DND-41 (cell line): Measurements from ENCODE around the gene MAPRE3.

ENCODE experiments used
- ATAC-seq: fragments of 200-7000 bp; cut with Tn5 transposase; 3 replicates; pipeline ENCODE4 v1.9.1; 2021; ENCODE audit warnings: low read depth; ENCODE audit not compliant: insufficient read depth
- DNase-seq: peaks from one replicate; pipeline ENCODE4 v3.0.0-alpha.2; 2020
- H2AFZ ChIP-seq: 2 replicates; pipeline ENCODE4 v1.6.0; 2012; ENCODE audit warnings: low read depth, low read length
- H3K27ac ChIP-seq: 2 replicates; pipeline ENCODE4 v1.5.1; 2012; ENCODE audit warnings: low read length, inconsistent platforms
- H3K27me3 ChIP-seq: fragments of 200-600 bp; sonication (generic); 2 replicates; pipeline ENCODE4 v1.6.0; 2012; ENCODE audit warnings: low read length, mild to moderate bottlenecking, inconsistent platforms; ENCODE audit not compliant: insufficient read depth, poor library complexity
- H3K36me3 ChIP-seq: 2 replicates; pipeline ENCODE4 v1.5.1; 2012; ENCODE audit warnings: low read length, inconsistent platforms; ENCODE audit not compliant: insufficient read depth
- H3K4me1 ChIP-seq: 2 replicates; pipeline ENCODE4 v1.5.1; 2012; ENCODE audit warnings: mild to moderate bottlenecking, low read length; ENCODE audit not compliant: insufficient read depth
- H3K4me2 ChIP-seq: 2 replicates; pipeline ENCODE4 v1.6.0; 2012; ENCODE audit warnings: mild to moderate bottlenecking, moderate library complexity, low read length, inconsistent platforms; ENCODE audit not compliant: insufficient read depth
- H3K4me3 ChIP-seq, 2 experiments: fragments of 200-600 bp in 1 of 2; shearing (Covaris generic) in 1 of 2; 2 replicates each; pipeline ENCODE4 v1.5.1; 2012 to 2016; ENCODE audit warnings: inconsistent platforms in 2 of 2, low read length in 2 of 2, mild to moderate bottlenecking in 2 of 2, low read depth in 1 of 2, moderate library complexity in 1 of 2
- H3K79me2 ChIP-seq: 2 replicates; pipeline ENCODE4 v1.6.0; 2012; ENCODE audit warnings: low read length, inconsistent platforms; ENCODE audit not compliant: insufficient read depth
- H3K9ac ChIP-seq: 2 replicates; pipeline ENCODE4 v1.6.0; 2012; ENCODE audit warnings: low read depth, mild to moderate bottlenecking, inconsistent platforms, low read length, moderate library complexity
- H3K9me3 ChIP-seq: 2 replicates; pipeline ENCODE4 v1.5.1; 2012; ENCODE audit warnings: low read length, moderate library complexity, mild to moderate bottlenecking, inconsistent platforms; ENCODE audit not compliant: insufficient read depth, severe bottlenecking
- H4K20me1 ChIP-seq: 2 replicates; pipeline ENCODE4 v1.6.0; 2012; ENCODE audit warnings: low read length; ENCODE audit not compliant: insufficient read depth
- EZH2 ChIP-seq: IDR thresholded peaks from 3 replicates; pipeline ENCODE4 v1.6.1; 2012; ENCODE audit warnings: borderline replicate concordance, low read depth, mild to moderate bottlenecking, moderate library complexity, low read length, inconsistent platforms; ENCODE audit not compliant: severe bottlenecking
- TF ChIP-seq, protein P1 (sequence below): IDR thresholded peaks from 2 replicates; pipeline ENCODE4 v1.5.1; 2012; ENCODE audit warnings: borderline replicate concordance, low read length, moderate library complexity, mild to moderate bottlenecking; ENCODE audit not compliant: poor library complexity, severe bottlenecking; ENCODE audit errors: extremely low read depth

The MAPRE3 gene

DNA sequence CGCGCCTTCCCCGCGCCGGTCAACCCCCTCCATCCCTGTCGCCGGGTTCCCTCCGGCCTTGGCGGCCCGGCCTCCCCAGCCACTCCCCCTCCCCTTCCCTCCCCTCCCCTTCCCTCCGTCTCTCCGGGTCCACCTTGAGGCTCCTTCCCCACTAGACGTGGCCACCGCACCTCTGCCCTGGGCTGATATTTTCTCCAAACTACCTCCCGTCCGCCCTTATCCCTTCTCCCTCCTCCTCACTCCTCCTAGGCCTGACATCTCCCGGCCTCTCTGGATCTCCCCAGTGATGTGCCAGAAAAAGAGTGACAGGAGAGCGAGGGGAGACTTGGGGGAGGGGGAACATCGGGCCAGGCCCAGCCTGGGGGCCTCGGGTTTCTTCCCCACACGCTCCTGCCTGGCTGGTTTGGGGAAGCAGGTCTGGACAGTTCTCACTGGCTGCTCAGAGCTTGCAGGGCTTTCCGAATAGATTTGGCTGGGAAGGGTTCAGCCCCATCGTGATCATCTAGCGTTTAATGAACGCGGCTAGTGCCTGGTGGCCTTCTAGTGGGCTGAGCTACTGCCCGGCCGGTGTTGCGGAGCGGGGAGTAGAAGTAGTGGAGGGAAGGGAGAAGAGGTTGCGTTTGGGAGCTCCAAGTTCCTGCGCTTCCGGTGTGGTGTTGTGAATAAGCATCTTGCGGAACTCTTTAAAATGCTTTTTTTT, 641 bp downstream of the MAPRE3 start:
- no peaks in the 10 kb centered on the region for H3K9me3 ChIP-seq
- peaks cover 47% of the 10 kb centered on the region for H3K27me3 ChIP-seq
- H3K9ac ChIP-seq = no peak overlapping the region
- ATAC-seq (no peak), DNase-seq (no peak)
- H3K27ac ChIP-seq = no peak overlapping the region
- no peaks in the 10 kb centered on the region for H3K36me3 ChIP-seq
- TF ChIP-seq EZH2 = no peak
- TF ChIP-seq, protein P1, sequence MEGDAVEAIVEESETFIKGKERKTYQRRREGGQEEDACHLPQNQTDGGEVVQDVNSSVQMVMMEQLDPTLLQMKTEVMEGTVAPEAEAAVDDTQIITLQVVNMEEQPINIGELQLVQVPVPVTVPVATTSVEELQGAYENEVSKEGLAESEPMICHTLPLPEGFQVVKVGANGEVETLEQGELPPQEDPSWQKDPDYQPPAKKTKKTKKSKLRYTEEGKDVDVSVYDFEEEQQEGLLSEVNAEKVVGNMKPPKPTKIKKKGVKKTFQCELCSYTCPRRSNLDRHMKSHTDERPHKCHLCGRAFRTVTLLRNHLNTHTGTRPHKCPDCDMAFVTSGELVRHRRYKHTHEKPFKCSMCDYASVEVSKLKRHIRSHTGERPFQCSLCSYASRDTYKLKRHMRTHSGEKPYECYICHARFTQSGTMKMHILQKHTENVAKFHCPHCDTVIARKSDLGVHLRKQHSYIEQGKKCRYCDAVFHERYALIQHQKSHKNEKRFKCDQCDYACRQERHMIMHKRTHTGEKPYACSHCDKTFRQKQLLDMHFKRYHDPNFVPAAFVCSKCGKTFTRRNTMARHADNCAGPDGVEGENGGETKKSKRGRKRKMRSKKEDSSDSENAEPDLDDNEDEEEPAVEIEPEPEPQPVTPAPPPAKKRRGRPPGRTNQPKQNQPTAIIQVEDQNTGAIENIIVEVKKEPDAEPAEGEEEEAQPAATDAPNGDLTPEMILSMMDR = no peak
- peaks cover 9% of the 10 kb centered on the region for H3K4me1 ChIP-seq
- H4K20me1 ChIP-seq = no peaks in the 10 kb centered on the region; the same call in 1 of the 2 replicates
- peak overlapping the region; percentile 72 for H3K4me2 ChIP-seq
- no peaks in the 10 kb centered on the region for H3K79me2 ChIP-seq
- no peak overlapping the region for H2AFZ ChIP-seq
- no peak overlapping the region for H3K4me3 ChIP-seq

DNA sequence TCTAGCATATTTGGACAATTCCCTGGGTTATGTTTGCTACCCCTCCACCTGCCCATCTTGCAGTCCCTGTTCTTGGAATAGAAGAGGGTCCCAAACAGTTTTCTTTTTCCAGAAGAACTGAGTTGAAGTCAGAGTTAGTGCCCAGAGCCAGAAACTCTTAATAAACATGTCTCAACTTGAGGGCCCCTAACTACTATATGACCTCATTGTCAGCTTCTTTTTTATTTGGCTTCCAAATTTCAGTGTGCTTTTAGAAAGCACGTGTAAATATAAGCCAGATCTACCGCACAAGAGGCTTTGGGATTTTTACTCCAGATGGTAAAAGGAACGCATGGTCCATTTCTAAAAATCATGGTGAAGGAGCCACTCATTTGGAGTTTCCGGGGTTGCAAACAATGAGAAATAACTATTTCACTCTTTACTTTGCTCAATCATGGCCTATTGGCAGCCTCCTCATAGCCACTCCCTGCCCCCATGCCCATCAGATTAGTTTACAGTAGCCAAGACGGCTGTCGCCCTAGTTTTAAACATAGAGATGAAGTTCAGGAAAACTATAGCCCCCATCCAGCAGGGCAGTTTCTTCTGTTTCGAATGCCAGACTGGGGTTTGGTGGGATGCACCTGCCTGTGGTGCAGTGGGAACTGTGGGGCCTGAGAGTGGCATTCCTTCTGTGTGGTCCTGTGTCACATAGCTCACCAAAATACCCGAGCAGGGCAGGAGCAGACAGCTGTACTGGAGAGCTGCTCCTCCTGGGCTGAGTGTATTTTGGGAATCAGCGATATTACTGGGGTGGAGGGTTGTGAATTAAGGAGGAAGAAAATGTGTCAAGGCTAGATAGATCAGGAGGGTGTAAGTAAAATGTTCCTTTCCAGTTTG, 1.7 kb downstream of the MAPRE3 start:
- H3K4me3 ChIP-seq = no peak overlapping the region
- H3K4me2 ChIP-seq = no peak overlapping the region
- peaks cover 9% of the 10 kb centered on the region for H3K4me1 ChIP-seq
- peaks cover 53% of the 10 kb centered on the region for H3K27me3 ChIP-seq
- H4K20me1 ChIP-seq = no peaks in the 10 kb centered on the region; the same call in 1 of the 2 replicates
- no peaks in the 10 kb centered on the region for H3K36me3 ChIP-seq
- no peak overlapping the region for H3K27ac ChIP-seq
- DNase-seq = no peak
- H3K79me2 ChIP-seq = no peaks in the 10 kb centered on the region
- no peak overlapping the region for H2AFZ ChIP-seq
- TF ChIP-seq, protein P1 = no peak
- no peak for TF ChIP-seq EZH2
- H3K9me3 ChIP-seq = no peaks in the 10 kb centered on the region
- no peak for ATAC-seq
- H3K9ac ChIP-seq = no peak overlapping the region

DNA sequence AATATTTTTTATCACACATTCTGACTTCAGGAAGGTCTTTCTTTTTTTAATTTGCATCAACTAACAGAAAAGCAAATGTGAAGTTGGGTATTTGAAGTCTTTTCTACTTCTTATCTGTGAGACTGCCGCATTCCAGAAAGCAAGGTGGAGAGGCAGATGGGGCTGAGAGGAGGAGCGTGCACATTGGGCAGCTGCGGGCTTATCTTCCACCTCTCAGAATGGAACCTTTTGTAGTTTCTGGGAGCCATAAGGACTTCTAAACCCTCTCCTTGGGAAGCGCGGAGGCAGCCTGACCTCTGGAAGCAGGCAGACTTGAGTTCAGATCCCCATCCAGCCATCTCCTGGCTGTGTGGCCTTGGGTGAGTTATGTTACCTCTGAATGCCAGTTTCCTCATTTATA, 3.9 kb downstream of the MAPRE3 start:
- ATAC-seq (no peak), DNase-seq (no peak)
- Histone ChIP-seq H3K9me3 (no peaks in the 10 kb centered on the region), H2AFZ (no peak overlapping the region), H3K4me3 (no peak overlapping the region), H3K4me1 (peaks cover 9% of the 10 kb centered on the region), H3K27ac (no peak overlapping the region), H3K36me3 (no peaks in the 10 kb centered on the region), H4K20me1 (no peaks in the 10 kb centered on the region; the same call in 1 of the 2 replicates), H3K9ac (no peak overlapping the region), H3K79me2 (no peaks in the 10 kb centered on the region), H3K27me3 (peaks cover 50% of the 10 kb centered on the region), H3K4me2 (no peak overlapping the region)
- TF ChIP-seq, protein P1 = no peak
- TF ChIP-seq EZH2 = no peak
